GM19351 (cell line): ENCODE measurements around the gene MOG.
A peak's percentile ranks its signal among the peaks of the same experiment; 100 is the strongest.

Experiments used
- ATAC-seq: cut with Tn5 transposase; IDR thresholded peaks from one replicate; pipeline ENCODE4 v1.9.1; 2021; ENCODE audit warnings: mild to moderate bottlenecking, moderate library complexity; ENCODE audit not compliant: unreplicated experiment

MOG gene

GRCh38 chr6:29656798-29657197 lies at the start of gene MOG:
TSS of gene MOG (plus strand) at chr6:29657092. CDS start at chr6:29657210, 118 bp downstream.
- ATAC-seq = no peak

- no peak for ATAC-seq
Observed at GRCh38 chr6:29608131-29608530, 48.8 kb upstream of the MOG start.

GRCh38 chr6:29610540-29610939 lies 46.4 kb upstream of the MOG start:
- ATAC-seq = no peak

- no peak for ATAC-seq
Observed at GRCh38 chr6:29611426-29611825, 45.5 kb upstream of the MOG start.

GRCh38 chr6:29617782-29618554 lies 38.9 kb upstream of the MOG start:
- ATAC-seq = no peak

- no peak for ATAC-seq
Observed at GRCh38 chr6:29619578-29620160, 37.2 kb upstream of the MOG start.

- no peak for ATAC-seq
Observed at GRCh38 chr6:29620630-29621029, 36.3 kb upstream of the MOG start.

- no peak for ATAC-seq
Observed at GRCh38 chr6:29624520-29624961, 32.4 kb upstream of the MOG start.

GRCh38 chr6:29625337-29625930 lies 31.5 kb upstream of the MOG start:
- ATAC-seq = no peak

GRCh38 chr6:29626948-29627754 lies 29.7 kb upstream of the MOG start:
- no peak for ATAC-seq

- no peak for ATAC-seq
Observed at GRCh38 chr6:29627755-29628418, 29.0 kb upstream of the MOG start.

GRCh38 chr6:29628419-29629281 lies 28.2 kb upstream of the MOG start:
- ATAC-seq = no peak

GRCh38 chr6:29629571-29629970 lies 27.3 kb upstream of the MOG start:
- ATAC-seq = no peak

- no peak for ATAC-seq
Observed at GRCh38 chr6:29630315-29630714, 26.6 kb upstream of the MOG start.

- no peak for ATAC-seq
Observed at GRCh38 chr6:29631209-29631810, 25.6 kb upstream of the MOG start.

GRCh38 chr6:29631860-29632731 lies 24.8 kb upstream of the MOG start:
- peak; percentile 26 for ATAC-seq

- peak; percentile 79 for ATAC-seq
Observed at GRCh38 chr6:29632789-29633533, 23.9 kb upstream of the MOG start, which contains the start of gene GABBR1. TSS of gene GABBR1 (minus strand) at chr6:29633183. CDS start at chr6:29632385, 798 bp downstream.

GRCh38 chr6:29633534-29633905 lies 23.4 kb upstream of the MOG start:
- ATAC-seq = no peak
